H9 (cell line): ENCODE measurements around the gene E4F1. TPM values are rescaled to one million over a fixed set of nuclear protein-coding genes. Genes with fewer than 3 reads are reported as not detected.

Source experiments
- DNase-seq: peaks from one replicate; pipeline ENCODE4 v3.0.0-alpha.2; 2017
- H2AFZ ChIP-seq: one replicate; pipeline ENCODE4 v1.6.1; 2013; ENCODE audit warnings: mild to moderate bottlenecking, low read length, control low read depth, moderate library complexity
- H2AK5ac ChIP-seq: 2 replicates; pipeline ENCODE4 v1.6.1; 2013; ENCODE audit warnings: low read length, control low read depth, mixed read lengths; ENCODE audit not compliant: insufficient read length
- H2BK120ac ChIP-seq: one replicate; pipeline ENCODE4 v1.6.1; 2013; ENCODE audit warnings: low read depth, mild to moderate bottlenecking, low read length, control low read depth, inconsistent platforms; ENCODE audit not compliant: poor library complexity, severe bottlenecking
- H2BK12ac ChIP-seq: 2 replicates; pipeline ENCODE4 v1.6.1; 2013; ENCODE audit warnings: low read length, control low read depth, mixed read lengths, low read depth; ENCODE audit not compliant: insufficient read length
- H2BK15ac ChIP-seq: 2 replicates; pipeline ENCODE4 v1.6.1; 2013; ENCODE audit warnings: low read depth, low read length, control low read depth
- H2BK20ac ChIP-seq: one replicate; pipeline ENCODE4 v1.6.1; 2013; ENCODE audit warnings: low read depth, mild to moderate bottlenecking, low read length, control low read depth, inconsistent platforms; ENCODE audit not compliant: poor library complexity, severe bottlenecking
- H2BK5ac ChIP-seq: 2 replicates; pipeline ENCODE4 v1.6.1; 2013; ENCODE audit warnings: low read length, control low read depth, mixed read lengths; ENCODE audit not compliant: insufficient read length
- H3K14ac ChIP-seq: 2 replicates; pipeline ENCODE4 v1.6.1; 2013; ENCODE audit warnings: low read length, control low read depth; ENCODE audit not compliant: insufficient read depth
- H3K18ac ChIP-seq: 2 replicates; pipeline ENCODE4 v1.6.1; 2013; ENCODE audit warnings: low read depth, mild to moderate bottlenecking, mixed read lengths, low read length, control low read depth; ENCODE audit not compliant: insufficient read length
- H3K23ac ChIP-seq: 2 replicates; pipeline ENCODE4 v1.6.1; 2013; ENCODE audit warnings: low read length, control low read depth, mixed read lengths, low read depth; ENCODE audit not compliant: insufficient read length
- H3K23me2 ChIP-seq: 2 replicates; pipeline ENCODE4 v1.6.1; 2013; ENCODE audit warnings: low read depth, mild to moderate bottlenecking, mixed read lengths, low read length, control low read depth; ENCODE audit not compliant: insufficient read length, poor library complexity, severe bottlenecking
- H3K27ac ChIP-seq: 2 replicates; pipeline ENCODE4 v1.5.1; 2013; ENCODE audit warnings: low read length, control low read depth, mixed read lengths, low read depth; ENCODE audit not compliant: insufficient read length
- H3K27me3 ChIP-seq: 2 replicates; pipeline ENCODE4 v1.6.1; 2013; ENCODE audit warnings: low read length, control low read depth, inconsistent platforms; ENCODE audit not compliant: insufficient read depth
- H3K4ac ChIP-seq: 2 replicates; pipeline ENCODE4 v1.6.1; 2013; ENCODE audit warnings: low read depth, mild to moderate bottlenecking, control low read depth, inconsistent platforms, low read length, moderate library complexity
- H3K4me1 ChIP-seq: 2 replicates; pipeline ENCODE4 v1.6.1; 2013; ENCODE audit warnings: low read length, control low read depth, inconsistent platforms; ENCODE audit not compliant: insufficient read depth
- H3K4me2 ChIP-seq: 2 replicates; pipeline ENCODE4 v1.6.1; 2013; ENCODE audit warnings: low read length, control low read depth, mixed read lengths; ENCODE audit not compliant: insufficient read length, insufficient read depth
- H3K56ac ChIP-seq: 2 replicates; pipeline ENCODE4 v1.6.1; 2013; ENCODE audit warnings: low read depth, mild to moderate bottlenecking, mixed read lengths, low read length, control low read depth; ENCODE audit not compliant: insufficient read length
- H3K79me1 ChIP-seq: 2 replicates; pipeline ENCODE4 v1.6.1; 2013; ENCODE audit warnings: low read depth, mild to moderate bottlenecking, moderate library complexity, low read length, control low read depth, inconsistent platforms; ENCODE audit not compliant: insufficient read depth, poor library complexity, severe bottlenecking
- H3K79me2 ChIP-seq: 2 replicates; pipeline ENCODE4 v1.6.1; 2013; ENCODE audit warnings: low read length, control low read depth, inconsistent platforms; ENCODE audit not compliant: insufficient read depth
- H3K9ac ChIP-seq: 2 replicates; pipeline ENCODE4 v1.6.1; 2013; ENCODE audit warnings: low read length, control low read depth, mixed read lengths; ENCODE audit not compliant: insufficient read length; ENCODE audit errors: extremely low read depth
- H3K9me3 ChIP-seq: one replicate; pipeline ENCODE4 v1.6.1; 2013; ENCODE audit warnings: low read depth, low read length, inconsistent platforms; ENCODE audit not compliant: control insufficient read depth
- H3T11ph ChIP-seq: one replicate; pipeline ENCODE4 v1.6.1; 2013; ENCODE audit warnings: mild to moderate bottlenecking, low read length, control low read depth, inconsistent platforms
- H4K20me1 ChIP-seq: one replicate; pipeline ENCODE4 v1.6.1; 2013; ENCODE audit not compliant: control insufficient read depth, insufficient read length, insufficient read depth
- H4K5ac ChIP-seq: 2 replicates; pipeline ENCODE4 v1.6.1; 2013; ENCODE audit warnings: low read depth, mild to moderate bottlenecking, mixed read lengths, low read length, control low read depth; ENCODE audit not compliant: insufficient read length
- H4K8ac ChIP-seq: replicated peaks from 2 replicates; pipeline ENCODE4 v1.6.1; 2013; ENCODE audit warnings: low read length, control low read depth, mixed read lengths, low read depth; ENCODE audit not compliant: insufficient read length
- H4K91ac ChIP-seq: 2 replicates; pipeline ENCODE4 v1.6.1; 2013; ENCODE audit warnings: low read depth, mild to moderate bottlenecking, moderate library complexity, mixed read lengths, low read length, control low read depth; ENCODE audit not compliant: insufficient read length
- H3K27ac Mint-ChIP-seq, 3 experiments: 2 replicates in 2 of 3; 3 replicates in 1 of 3; pipeline ENCODE4 v1.8.0; 2020 to 2021; ENCODE audit warnings: mixed read lengths in 3 of 3, mild to moderate bottlenecking in 1 of 3, moderate library complexity in 1 of 3
- H3K27me3 Mint-ChIP-seq: 2 replicates; pipeline ENCODE4 v1.8.0; 2021; ENCODE audit warnings: low read depth, mild to moderate bottlenecking, moderate library complexity, mixed read lengths
- H3K36me3 Mint-ChIP-seq, 3 experiments: 2 replicates in 2 of 3; 3 replicates in 1 of 3; pipeline ENCODE4 v1.8.0; 2020 to 2021; ENCODE audit warnings: low read depth in 3 of 3, mixed read lengths in 3 of 3; ENCODE audit not compliant: insufficient read depth in 1 of 3
- H3K4me1 Mint-ChIP-seq, 2 experiments: 2 replicates each; pipeline ENCODE4 v1.8.0; 2020; ENCODE audit warnings: mixed read lengths in 2 of 2
- H3K4me3 Mint-ChIP-seq, 2 experiments: 2 replicates in 1 of 2; 3 replicates in 1 of 2; pipeline ENCODE4 v1.8.0; 2020 to 2021; ENCODE audit warnings: mild to moderate bottlenecking in 2 of 2, mixed read lengths in 2 of 2, moderate library complexity in 1 of 2
- H3K9me3 Mint-ChIP-seq, 2 experiments: 2 replicates in 1 of 2; 3 replicates in 1 of 2; pipeline ENCODE4 v1.8.0; 2020; ENCODE audit warnings: mild to moderate bottlenecking in 2 of 2, mixed read lengths in 2 of 2, moderate library complexity in 1 of 2
- CTCF ChIP-seq: fragments of 200-600 bp; sonication (generic); conservative IDR thresholded peaks from 3 replicates; pipeline ENCODE4 v1.8.0; 2021; ENCODE audit warnings: antibody characterized with exemption, mild to moderate bottlenecking
- WGBS: extraction: QIAGEN DNeasy Blood & Tissue Kit; methylation state at CpG from one replicate; pipeline ENCODE4 v1.1.7; 2013; ENCODE audit warnings: missing lambda C conversion rate, low lambda C conversion rate, mixed read lengths; ENCODE audit not compliant: insufficient read length; ENCODE audit errors: extremely low coverage; 5-methylcytosine and 5-hydroxymethylcytosine counted together
- total RNA-seq: library from RNA; stranded (reverse); gene quantifications from 2 replicates; pipeline ENCODE4 v1.2.1, GENCODE V29; 2021

The E4F1 gene
- total RNA-seq, 1 experiment from 2014 or later: 35.9 TPM

GRCh38 chr16:2181952-2182351 is 41.4 kb upstream of the E4F1 start:
- no CpG with 5 or more reads among the region's 20 CpGs for WGBS
- Histone ChIP-seq H3K23ac (no peak overlapping the region), H3K14ac (no peak overlapping the region), H3K9ac (no peak overlapping the region), H2BK5ac (no peak overlapping the region), H3K56ac (no peak overlapping the region), H3K4me2 (no peak overlapping the region), H3K27ac (no peak overlapping the region), H2BK120ac (no peak overlapping the region), H3K79me2 (no peaks in the 10 kb centered on the region), H3K79me1 (no peaks in the 10 kb centered on the region), H2AK5ac (no peak overlapping the region), H4K8ac (no peak overlapping the region), H4K20me1 (peaks cover 3% of the 10 kb centered on the region), H3K4me1 (no peaks in the 10 kb centered on the region), H3K23me2 (no peaks in the 10 kb centered on the region), H2BK20ac (no peak overlapping the region), H3K27me3 (no peaks in the 10 kb centered on the region), H3K9me3 (no peaks in the 10 kb centered on the region), H4K5ac (no peak overlapping the region), H2BK15ac (no peak overlapping the region), H3K4ac (no peak overlapping the region), H2BK12ac (no peak overlapping the region), H3T11ph (no peak overlapping the region), H3K18ac (no peak overlapping the region), H4K91ac (no peak overlapping the region), H2AFZ (no peak overlapping the region)
- TF ChIP-seq CTCF: no peak
- Mint-ChIP-seq H3K4me1 (peaks cover 3 to 7% of the 10 kb centered on the region in 2 experiments), H3K9me3 (no peaks in the 10 kb centered on the region), H3K4me3 (no peak overlapping the region), H3K36me3 (peaks cover 0 to 13% (median 10%) of the 10 kb centered on the region in 3 experiments; a peak in 4 of 7 replicates), H3K27me3 (no peaks in the 10 kb centered on the region), H3K27ac (peak overlapping the region in 2 of 3 experiments; percentile 57 to 89; a peak in 2 of 7 replicates)
- no peak for DNase-seq
